Measurements from ENCODE around the gene ARL15. TPM values are rescaled to one million over a fixed set of nuclear protein-coding genes. Genes with fewer than 3 reads are reported as not detected.

The ARL15 gene
- total and polyA plus RNA-seq, 2 of the 8 experiments (the other 6 are each of a cell fraction or from before 2014, with no cell fraction given): 9.9 to 21.2 TPM

- TF ChIP-seq, protein P1, sequence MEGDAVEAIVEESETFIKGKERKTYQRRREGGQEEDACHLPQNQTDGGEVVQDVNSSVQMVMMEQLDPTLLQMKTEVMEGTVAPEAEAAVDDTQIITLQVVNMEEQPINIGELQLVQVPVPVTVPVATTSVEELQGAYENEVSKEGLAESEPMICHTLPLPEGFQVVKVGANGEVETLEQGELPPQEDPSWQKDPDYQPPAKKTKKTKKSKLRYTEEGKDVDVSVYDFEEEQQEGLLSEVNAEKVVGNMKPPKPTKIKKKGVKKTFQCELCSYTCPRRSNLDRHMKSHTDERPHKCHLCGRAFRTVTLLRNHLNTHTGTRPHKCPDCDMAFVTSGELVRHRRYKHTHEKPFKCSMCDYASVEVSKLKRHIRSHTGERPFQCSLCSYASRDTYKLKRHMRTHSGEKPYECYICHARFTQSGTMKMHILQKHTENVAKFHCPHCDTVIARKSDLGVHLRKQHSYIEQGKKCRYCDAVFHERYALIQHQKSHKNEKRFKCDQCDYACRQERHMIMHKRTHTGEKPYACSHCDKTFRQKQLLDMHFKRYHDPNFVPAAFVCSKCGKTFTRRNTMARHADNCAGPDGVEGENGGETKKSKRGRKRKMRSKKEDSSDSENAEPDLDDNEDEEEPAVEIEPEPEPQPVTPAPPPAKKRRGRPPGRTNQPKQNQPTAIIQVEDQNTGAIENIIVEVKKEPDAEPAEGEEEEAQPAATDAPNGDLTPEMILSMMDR (IDR thresholded peaks at IDR 0.05; ENCODE audit: control extremely low read depth in 1 of 3, insufficient read depth in 1 of 3, low read depth in 1 of 3, low read length in 3 of 3): no peak
- TF ChIP-seq TEAD4 (IDR thresholded peaks at IDR 0.05; ENCODE audit: low read depth, low read length): no peak
- no peak for TF ChIP-seq POLR2A (IDR thresholded peaks at IDR 0.05; ENCODE audit: control extremely low read depth in 1 of 2, low read depth in 2 of 2, low read length in 2 of 2)
- TF ChIP-seq CBX5 (IDR thresholded peaks at IDR 0.05; ENCODE audit: low read depth, low read length): no peak
- TF ChIP-seq RXRA (IDR thresholded peaks at IDR 0.05; ENCODE audit: insufficient read depth, low read depth, low read length): no peak
- no peak for TF ChIP-seq CHD1 (IDR thresholded peaks at IDR 0.05; ENCODE audit: low read depth, low read length)
- no peak for TF ChIP-seq FOSL1 (IDR thresholded peaks at IDR 0.05; ENCODE audit: insufficient read depth, low read depth, low read length)
- TF ChIP-seq BACH1 (IDR thresholded peaks at IDR 0.05; ENCODE audit: low read length): no peak
- TF ChIP-seq PHF8 (conservative IDR thresholded peaks at IDR 0.05; ENCODE audit: low read depth, low read length): no peak
- TF ChIP-seq MAFK (IDR thresholded peaks at IDR 0.05; ENCODE audit: low read depth, low read length): no peak
- TF ChIP-seq CTBP2 (IDR thresholded peaks at IDR 0.05; ENCODE audit: borderline replicate concordance, insufficient read depth, insufficient read length, low read length): no peak
Observed at GRCh38 chr5:54257366-54258118, 52.8 kb downstream of the ARL15 start (continued).

Measured in H1 (cell line).